GM21717 (cell line): ENCODE data around the gene COL5A1.
"Not testable (repeated sequence)": the region's sequence is repeated elsewhere in the genome, so short reads cannot be mapped to it uniquely, and the experiment has no call there.

Source experiments
- ATAC-seq: cut with Tn5 transposase; IDR thresholded peaks from one replicate; pipeline ENCODE4 v1.9.1; 2021; ENCODE audit warnings: mild to moderate bottlenecking, moderate library complexity; ENCODE audit not compliant: unreplicated experiment

Gene COL5A1

DNA sequence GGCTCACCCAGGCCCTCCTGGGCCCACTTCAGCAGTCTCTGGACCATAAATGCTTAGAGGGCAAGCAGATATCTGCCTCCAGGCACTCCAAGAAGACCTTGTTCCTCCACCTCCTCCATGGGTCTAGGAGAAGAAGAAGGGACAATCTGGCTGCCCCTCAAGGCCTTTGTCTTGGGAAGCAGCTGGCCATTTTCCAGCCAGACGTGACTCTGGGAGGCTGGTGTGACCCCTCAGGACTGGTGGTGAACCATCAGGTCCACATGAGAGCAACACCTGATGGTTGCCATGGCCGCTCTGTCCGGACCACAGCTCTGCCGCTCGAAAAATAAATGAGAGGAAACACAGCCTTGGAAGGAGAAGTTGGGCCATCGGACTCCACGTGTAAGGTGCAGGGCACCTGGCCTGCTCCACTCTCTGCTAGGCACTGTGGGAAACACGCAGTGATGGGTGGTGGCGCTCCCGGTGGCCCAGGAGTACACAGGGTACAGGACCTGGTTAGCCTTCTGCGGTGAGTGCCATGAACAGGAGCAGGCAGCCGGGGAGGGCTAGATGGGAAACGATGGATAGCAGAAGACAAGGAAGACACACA is 3.0 kb upstream of the COL5A1 start:
- ATAC-seq = no peak

GRCh38 chr9:134639994-134640393 is 1.6 kb upstream of the COL5A1 start:
- ATAC-seq = no peak

- no peak for ATAC-seq
Measured at GRCh38 chr9:134640506-134641172, 964 bp upstream of the COL5A1 start.

DNA sequence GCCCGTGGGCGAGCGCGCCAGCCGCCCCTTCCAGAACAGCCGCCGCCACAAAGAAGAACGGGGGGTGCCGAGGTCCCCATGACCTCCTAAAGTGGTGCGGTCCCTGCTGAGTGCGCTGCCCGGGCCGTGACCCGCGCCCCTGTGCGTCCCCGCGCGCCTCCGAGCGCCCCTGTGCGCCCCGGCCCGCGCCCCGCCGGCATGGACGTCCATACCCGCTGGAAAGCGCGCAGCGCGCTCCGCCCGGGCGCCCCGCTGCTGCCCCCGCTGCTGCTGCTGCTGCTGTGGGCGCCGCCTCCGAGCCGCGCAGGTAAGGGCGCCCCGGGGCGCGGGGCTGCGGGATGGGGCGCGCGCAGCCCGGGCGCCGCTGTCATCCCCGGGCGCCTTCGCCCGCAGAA is 384 bp downstream of the COL5A1 start:
- no peak for ATAC-seq

GRCh38 chr9:134642385-134643181 is 980 bp downstream of the COL5A1 start:
- no peak for ATAC-seq

DNA sequence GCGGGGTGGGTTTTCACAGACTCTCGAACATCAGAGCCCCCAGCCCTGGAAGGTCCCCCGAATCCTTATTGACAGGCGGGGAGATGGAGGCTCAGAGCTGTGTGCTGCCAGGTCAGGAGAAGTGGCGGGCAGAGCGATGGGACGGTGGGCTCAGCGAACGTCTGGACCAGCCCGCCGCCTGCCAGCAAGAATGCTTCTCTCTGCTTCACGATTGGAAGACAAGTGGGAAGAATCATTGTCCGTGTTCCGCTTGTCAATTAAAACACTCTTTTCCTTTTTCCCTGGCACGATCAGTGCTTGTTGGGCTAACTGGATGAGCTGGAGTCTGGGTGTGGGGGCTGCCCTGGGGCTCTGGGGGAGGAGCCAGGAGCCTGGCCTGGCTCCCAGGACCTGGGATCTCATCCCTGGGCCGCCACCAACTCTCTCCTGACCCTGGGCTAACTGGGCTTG is 1.6 kb downstream of the COL5A1 start:
- ATAC-seq = no peak

DNA sequence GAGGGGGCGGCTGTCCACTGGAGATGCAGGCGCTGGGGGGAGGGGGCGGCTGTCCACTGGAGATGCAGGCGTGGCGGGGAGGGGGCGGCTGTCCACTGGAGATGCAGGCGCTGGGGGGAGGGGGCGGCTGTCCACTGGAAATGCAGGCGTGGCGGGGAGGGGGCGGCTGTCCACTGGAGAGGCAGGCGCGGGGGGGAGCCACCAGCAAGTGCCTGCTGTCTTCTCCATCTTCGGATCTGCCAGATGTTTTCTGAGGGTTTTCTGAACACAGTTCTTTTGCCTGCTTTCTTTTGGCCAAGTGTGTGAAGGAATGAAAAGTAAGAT is 2.8 kb downstream of the COL5A1 start:
- not testable (repeated sequence) for ATAC-seq

DNA sequence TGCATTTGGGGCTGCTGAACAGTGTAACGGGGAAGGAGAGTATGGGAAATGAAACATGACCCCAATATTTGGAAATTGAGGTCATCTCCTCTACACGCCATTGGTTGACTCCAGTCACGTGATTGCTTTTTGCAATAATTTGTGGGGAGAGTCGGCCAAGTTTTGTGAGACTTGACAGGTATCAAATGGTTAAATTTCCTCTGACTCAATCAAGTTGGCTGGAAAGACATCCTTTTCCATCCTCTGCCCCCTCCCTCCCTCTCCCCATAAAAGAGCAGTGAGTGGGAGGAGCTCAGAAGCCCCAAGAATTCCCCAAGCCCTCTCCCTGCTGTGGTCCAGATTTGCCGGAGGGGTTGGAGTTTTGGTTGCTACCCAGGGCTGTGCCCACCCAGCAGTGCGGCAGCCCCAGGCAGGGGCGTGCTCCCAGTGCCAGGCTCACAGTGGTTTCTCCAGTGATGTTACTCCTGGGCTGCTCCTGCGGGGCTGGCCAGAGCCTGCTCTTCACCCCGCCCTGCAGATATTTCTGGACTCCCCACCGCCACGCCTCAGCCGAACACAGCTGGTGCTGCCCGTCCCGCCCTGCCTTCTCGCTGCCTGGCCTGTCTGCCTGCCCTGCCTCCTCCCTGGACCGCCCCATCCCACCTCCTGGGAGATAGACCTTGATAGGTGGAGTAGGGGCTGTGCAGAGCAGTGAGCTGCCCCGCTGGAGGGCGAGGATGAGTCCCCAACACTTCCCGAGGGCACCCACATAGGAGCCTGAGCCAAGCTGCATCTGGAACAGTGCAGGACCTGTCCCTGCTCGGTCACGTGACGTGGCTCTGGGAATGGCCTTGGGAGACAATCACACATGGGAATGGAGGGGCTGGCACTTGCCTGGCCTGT is 3.4 kb downstream of the COL5A1 start:
- ATAC-seq = no peak

GRCh38 chr9:134645607-134646365 is 4.2 kb downstream of the COL5A1 start:
- no peak for ATAC-seq

GRCh38 chr9:134647359-134648080 is 5.9 kb downstream of the COL5A1 start:
- no peak for ATAC-seq

DNA sequence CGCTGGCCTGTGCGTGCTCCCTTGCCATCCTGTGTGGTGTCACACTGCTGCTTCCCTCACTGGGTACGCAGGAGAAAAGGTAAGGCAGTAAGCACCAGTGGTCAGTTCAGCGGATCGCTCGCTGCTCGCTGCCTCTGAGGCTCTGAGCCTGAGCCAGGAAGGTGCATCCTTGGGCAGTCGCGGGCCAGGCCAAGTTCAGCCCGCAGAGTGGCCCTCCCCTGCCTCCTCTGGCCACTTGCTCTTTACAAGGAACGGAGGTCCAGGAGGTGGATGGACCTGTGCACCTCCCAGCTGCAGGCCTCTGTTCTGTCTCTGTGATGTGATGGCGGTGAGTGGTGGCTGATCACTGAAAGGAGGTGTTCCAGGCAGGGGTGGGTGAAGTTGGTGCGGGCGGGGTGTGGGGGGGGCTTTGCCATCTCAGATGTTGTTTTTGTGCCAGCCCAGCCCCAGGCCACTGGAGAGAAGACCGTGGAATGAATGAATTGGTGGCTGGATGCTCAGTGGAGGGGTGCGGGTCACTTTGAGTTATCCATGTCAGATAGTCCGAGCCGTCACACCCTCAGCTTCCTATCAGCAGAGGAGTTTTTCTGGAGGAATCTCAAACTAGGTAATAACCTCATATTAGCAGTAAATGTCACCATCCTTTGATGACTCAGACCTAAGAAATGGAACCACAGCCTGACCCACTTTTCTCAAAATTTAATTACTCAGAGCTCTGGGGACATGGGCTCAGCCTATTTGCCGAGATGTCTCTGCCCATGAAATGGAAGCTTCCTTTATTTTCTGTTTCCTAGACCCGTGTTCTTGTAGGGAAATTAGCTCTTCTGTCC is 7.3 kb downstream of the COL5A1 start:
- ATAC-seq = no peak

DNA sequence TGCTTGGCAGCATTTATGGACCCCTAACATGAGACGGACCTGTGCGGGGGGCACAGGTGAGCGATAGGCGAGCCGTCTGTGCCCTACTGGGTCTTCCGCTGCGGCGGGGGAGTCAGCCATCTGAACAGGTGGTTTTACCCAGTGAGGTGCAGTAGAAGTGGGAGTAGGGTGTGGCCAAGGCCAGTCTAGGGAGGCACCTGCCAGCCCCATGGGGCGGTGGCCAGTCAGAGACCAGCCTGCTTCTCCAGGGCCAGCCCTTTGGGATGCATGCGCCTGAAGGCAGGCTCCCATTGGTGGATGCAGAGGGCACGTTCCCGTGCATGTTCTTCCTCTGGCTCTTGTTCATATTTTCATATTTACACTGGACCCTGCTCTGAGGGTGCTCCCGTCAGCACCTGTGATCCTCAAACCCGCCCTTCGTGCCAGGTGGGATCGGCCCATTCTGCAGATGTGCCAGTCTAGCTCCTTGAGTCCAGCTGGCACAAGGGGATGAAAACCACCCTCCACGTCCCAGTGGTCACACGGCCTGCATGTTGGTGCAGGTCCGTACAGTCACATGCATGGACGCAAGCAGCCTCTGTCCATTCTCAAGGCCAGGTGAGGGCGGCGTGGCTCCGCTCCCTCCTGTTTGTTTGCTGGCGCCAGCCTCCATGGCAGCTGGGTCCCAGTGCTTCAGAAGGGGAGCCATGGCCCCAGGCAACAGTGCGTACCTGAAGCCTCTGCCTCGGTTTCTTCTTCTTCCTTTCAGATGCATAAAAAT is 9.0 kb downstream of the COL5A1 start:
- ATAC-seq = no peak

DNA sequence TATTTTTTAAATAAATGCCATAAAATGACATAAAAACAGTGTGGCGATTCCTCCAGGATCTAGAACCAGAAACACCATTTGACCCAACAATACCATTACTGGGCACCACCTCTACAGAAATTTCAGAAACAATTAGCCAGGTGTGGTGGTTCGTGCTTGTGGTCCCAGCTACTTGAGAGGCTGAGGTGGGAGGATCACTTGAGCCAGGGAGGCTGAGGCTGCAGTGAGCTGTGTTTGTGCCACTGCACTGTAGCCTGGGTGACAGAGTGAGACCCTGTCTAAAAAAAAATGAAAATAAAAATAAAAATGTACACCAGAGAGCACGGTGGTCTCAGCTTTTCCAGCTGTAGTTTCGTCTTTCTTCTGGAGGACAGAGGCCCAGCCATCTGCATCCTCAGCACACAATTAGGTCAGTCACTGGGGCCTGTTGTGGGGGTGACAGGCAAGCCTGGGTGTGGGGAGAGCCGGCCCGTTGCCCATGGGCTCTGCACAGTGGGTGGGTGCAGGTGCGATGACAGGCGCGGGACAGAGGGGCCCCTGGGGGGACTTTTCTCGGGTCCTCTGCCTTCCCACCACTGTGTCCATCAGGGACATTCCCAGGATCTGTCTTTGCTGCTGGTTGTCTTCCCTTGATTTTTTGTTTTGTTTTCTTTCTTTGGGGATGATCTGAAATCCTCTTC is 9.8 kb downstream of the COL5A1 start:
- ATAC-seq = no peak

GRCh38 chr9:134652291-134653225 is 11.0 kb downstream of the COL5A1 start:
- no peak for ATAC-seq

GRCh38 chr9:134653259-134654009 is 11.8 kb downstream of the COL5A1 start:
- ATAC-seq = no peak

GRCh38 chr9:134655101-134655500 is 13.5 kb downstream of the COL5A1 start:
- ATAC-seq = no peak
